ENCODE measurements around the gene GNAI3.

GRCh38 chr1:109667452-109668122 lies 119.2 kb downstream of the GNAI3 start, which contains the start of gene GSTM2:
- no peak for TF ChIP-seq CTCF (IDR thresholded peaks at IDR 0.05; ENCODE audit: insufficient read depth, low read length)
- TF ChIP-seq REST (IDR thresholded peaks at IDR 0.05; ENCODE audit: insufficient replicate concordance, low read depth) = no peak
- no peak for TF ChIP-seq POLR2AphosphoS5 (IDR thresholded peaks at IDR 0.05; ENCODE audit: low read depth)
- no peak for TF ChIP-seq SPI1 (IDR thresholded peaks at IDR 0.05; ENCODE audit: borderline replicate concordance, low read depth)

Measured in HL-60 (cell line).